ENCODE data around the gene CSNK2A1. TPM values are rescaled to one million over a fixed set of nuclear protein-coding genes. Genes with fewer than 3 reads are reported as not detected.

The CSNK2A1 gene
- total RNA-seq, 1 experiment from 2014 or later = 110 TPM

GRCh38 chr20:433300-433975, 110.2 kb downstream of the CSNK2A1 start:
- Histone ChIP-seq H3K9me3 (no peaks in the 10 kb centered on the region), H3K4me3 (no peak overlapping the region), H3K36me3 (peaks cover under 1% of the 10 kb centered on the region), H3K27me3 (no peaks in the 10 kb centered on the region)
- DNase-seq = no peak

GRCh38 chr20:432677-433299, 110.8 kb downstream of the CSNK2A1 start:
- no peaks in the 10 kb centered on the region for H3K27me3 ChIP-seq
- no peaks in the 10 kb centered on the region; the same call in 1 of the 2 replicates for H3K36me3 ChIP-seq
- no peaks in the 10 kb centered on the region for H3K9me3 ChIP-seq
- no peak for DNase-seq
- no peak overlapping the region for H3K4me3 ChIP-seq

- no peaks in the 10 kb centered on the region; the same call in 1 of the 2 replicates for H3K36me3 ChIP-seq
- no peak for DNase-seq
- H3K9me3 ChIP-seq = no peaks in the 10 kb centered on the region
- H3K27me3 ChIP-seq = no peaks in the 10 kb centered on the region
- no peak overlapping the region for H3K4me3 ChIP-seq
Measured at GRCh38 chr20:432208-432607, 111.4 kb downstream of the CSNK2A1 start.

- no peaks in the 10 kb centered on the region; the same call in 1 of the 2 replicates for H3K36me3 ChIP-seq
- H3K4me3 ChIP-seq = no peak overlapping the region
- H3K27me3 ChIP-seq = no peaks in the 10 kb centered on the region
- H3K9me3 ChIP-seq = no peaks in the 10 kb centered on the region
- peak; percentile 30 for DNase-seq
Measured at GRCh38 chr20:431012-431904, 112.3 kb downstream of the CSNK2A1 start.

GRCh38 chr20:430091-430999, 113.2 kb downstream of the CSNK2A1 start:
- Histone ChIP-seq H3K9me3 (no peaks in the 10 kb centered on the region), H3K4me3 (no peak overlapping the region), H3K27me3 (no peaks in the 10 kb centered on the region), H3K36me3 (no peaks in the 10 kb centered on the region; the same call in 1 of the 2 replicates)
- DNase-seq = no peak

GRCh38 chr20:428658-429200, 114.9 kb downstream of the CSNK2A1 start:
- no peak for DNase-seq
- Histone ChIP-seq H3K27me3 (no peaks in the 10 kb centered on the region), H3K36me3 (no peaks in the 10 kb centered on the region; the same call in 1 of the 2 replicates), H3K9me3 (no peaks in the 10 kb centered on the region), H3K4me3 (no peak overlapping the region)

- no peak overlapping the region for H3K4me3 ChIP-seq
- DNase-seq = no peak
- no peaks in the 10 kb centered on the region; the same call in 1 of the 2 replicates for H3K36me3 ChIP-seq
Measured at GRCh38 chr20:427849-428657, 115.5 kb downstream of the CSNK2A1 start.

GRCh38 chr20:427401-427800, 116.2 kb downstream of the CSNK2A1 start:
- H3K36me3 ChIP-seq = no peaks in the 10 kb centered on the region; the same call in 1 of the 2 replicates

More at GRCh38 chr20:427849-428657, 115.5 kb downstream of the CSNK2A1 start:
- no peaks in the 10 kb centered on the region for H3K27me3 ChIP-seq
- no peaks in the 10 kb centered on the region for H3K9me3 ChIP-seq

GRCh38 chr20:426566-426965, 117.0 kb downstream of the CSNK2A1 start:
- no peaks in the 10 kb centered on the region; the same call in 1 of the 2 replicates for H3K36me3 ChIP-seq
- no peaks in the 10 kb centered on the region for H3K27me3 ChIP-seq
- H3K4me3 ChIP-seq = no peak overlapping the region
- no peak for DNase-seq
- H3K9me3 ChIP-seq = no peaks in the 10 kb centered on the region

More at GRCh38 chr20:427401-427800, 116.2 kb downstream of the CSNK2A1 start:
- DNase-seq = no peak
- Histone ChIP-seq H3K27me3 (no peaks in the 10 kb centered on the region), H3K9me3 (no peaks in the 10 kb centered on the region), H3K4me3 (no peak overlapping the region)

Other genes with a start within 250 kb of the CSNK2A1 start
- gene ZCCHC3, start 246.2 kb downstream of the CSNK2A1 start, total RNA-seq (2014; rRNA removed; shearing (Covaris generic); ENCODE audit: low replicate concordance) = 9.1 and 13.5 TPM in 2 replicates
- 2.1 and 3.1 TPM in 2 replicates for gene SOX12, start 218.2 kb downstream of the CSNK2A1 start, total RNA-seq (2014; rRNA removed; shearing (Covaris generic); ENCODE audit: low replicate concordance)
- 1.8 and 24.3 TPM in 2 replicates for gene NRSN2, start 196.7 kb downstream of the CSNK2A1 start, total RNA-seq (2014; rRNA removed; shearing (Covaris generic); ENCODE audit: low replicate concordance)
- gene TRIB3, start 163.0 kb downstream of the CSNK2A1 start, total RNA-seq (2014; rRNA removed; shearing (Covaris generic); ENCODE audit: low replicate concordance) = 15.0 and 33.3 TPM in 2 replicates
- gene RBCK1, start 135.5 kb downstream of the CSNK2A1 start, total RNA-seq (2014; rRNA removed; shearing (Covaris generic); ENCODE audit: low replicate concordance) = 35.7 and 68.7 TPM in 2 replicates
- 10.2 and 11.6 TPM in 2 replicates for gene TBC1D20, start 81.3 kb downstream of the CSNK2A1 start, total RNA-seq (2014; rRNA removed; shearing (Covaris generic); ENCODE audit: low replicate concordance)
- 0.42 TPM in 1 of 2 replicates, not detected in the other for gene TCF15, start 66.5 kb upstream of the CSNK2A1 start, total RNA-seq (2014; rRNA removed; shearing (Covaris generic); ENCODE audit: low replicate concordance)
- gene SRXN1, start 109.4 kb upstream of the CSNK2A1 start, total RNA-seq (2014; rRNA removed; shearing (Covaris generic); ENCODE audit: low replicate concordance) = 57.8 and 80.0 TPM in 2 replicates
- not detected in 2 replicates for gene SCRT2, start 132.0 kb upstream of the CSNK2A1 start, total RNA-seq (2014; rRNA removed; shearing (Covaris generic); ENCODE audit: low replicate concordance)
- not detected in 2 replicates for gene SLC52A3, start 224.7 kb upstream of the CSNK2A1 start, total RNA-seq (2014; rRNA removed; shearing (Covaris generic); ENCODE audit: low replicate concordance)